Endometrial microvascular endothelial cells (primary cell): Measurements from ENCODE around the gene PPP1CA. TPM values are rescaled to one million over a fixed set of nuclear protein-coding genes. Genes with fewer than 3 reads are reported as not detected.

Experiments used
- total RNA-seq: library from RNA; depleted of rRNA; stranded (reverse); fragments of >200 nt; gene quantifications from one replicate; pipeline ENCODE4 v1.2.3, GENCODE V29; 2015; ENCODE audit errors: inconsistent ontology term

Gene PPP1CA
- total RNA-seq, 1 donor from 2014 or later: 302 TPM

Other genes with a start within 250 kb of the PPP1CA start
- gene GRK2, start 135.4 kb downstream of the PPP1CA start, total RNA-seq: 70.4 TPM
- 19.7 TPM for gene ANKRD13D, start 112.6 kb downstream of the PPP1CA start, total RNA-seq
- gene SSH3, start 98.3 kb downstream of the PPP1CA start, total RNA-seq: 10.1 TPM
- 100 TPM for gene POLD4, start 48.3 kb downstream of the PPP1CA start, total RNA-seq
- gene CLCF1, start 28.3 kb downstream of the PPP1CA start, total RNA-seq: 2.2 TPM
- gene RAD9A, start 9.9 kb downstream of the PPP1CA start, total RNA-seq: 9.5 TPM
- gene TBC1D10C, start 2.2 kb upstream of the PPP1CA start, total RNA-seq: not detected
- gene CARNS1, start 13.8 kb upstream of the PPP1CA start, total RNA-seq: not detected
- gene RPS6KB2, start 26.6 kb upstream of the PPP1CA start, total RNA-seq: 65.8 TPM
- not detected for gene PTPRCAP, start 35.8 kb upstream of the PPP1CA start, total RNA-seq
- gene CORO1B, start 41.6 kb upstream of the PPP1CA start, total RNA-seq: 130 TPM
- not detected for gene GPR152, start 50.9 kb upstream of the PPP1CA start, total RNA-seq
- gene CABP4, start 53.5 kb upstream of the PPP1CA start, total RNA-seq: 2.0 TPM
- gene TMEM134, start 67.4 kb upstream of the PPP1CA start, total RNA-seq: 39.0 TPM
- 31.4 TPM for gene AIP, start 81.2 kb upstream of the PPP1CA start, total RNA-seq
- gene PITPNM1, start 103.5 kb upstream of the PPP1CA start, total RNA-seq: 12.5 TPM
- 53.1 TPM for gene CDK2AP2, start 106.3 kb upstream of the PPP1CA start, total RNA-seq
- not detected for gene CABP2, start 121.6 kb upstream of the PPP1CA start, total RNA-seq
- gene GSTP1, start 182.0 kb upstream of the PPP1CA start, total RNA-seq: 1,295 TPM
- gene NDUFV1, start 205.1 kb upstream of the PPP1CA start, total RNA-seq: 254 TPM
- 12.9 TPM for gene NUDT8, start 228.1 kb upstream of the PPP1CA start, total RNA-seq
- gene TBX10, start 237.9 kb upstream of the PPP1CA start, total RNA-seq: not detected
- gene ACY3, start 248.9 kb upstream of the PPP1CA start, total RNA-seq: not detected